ENCODE measurements around the gene CCNY. TPM values are rescaled to one million over a fixed set of nuclear protein-coding genes. Genes with fewer than 3 reads are reported as not detected.

The CCNY gene
- total RNA-seq, 1 donor from 2014 or later, result 41.3 TPM

DNA sequence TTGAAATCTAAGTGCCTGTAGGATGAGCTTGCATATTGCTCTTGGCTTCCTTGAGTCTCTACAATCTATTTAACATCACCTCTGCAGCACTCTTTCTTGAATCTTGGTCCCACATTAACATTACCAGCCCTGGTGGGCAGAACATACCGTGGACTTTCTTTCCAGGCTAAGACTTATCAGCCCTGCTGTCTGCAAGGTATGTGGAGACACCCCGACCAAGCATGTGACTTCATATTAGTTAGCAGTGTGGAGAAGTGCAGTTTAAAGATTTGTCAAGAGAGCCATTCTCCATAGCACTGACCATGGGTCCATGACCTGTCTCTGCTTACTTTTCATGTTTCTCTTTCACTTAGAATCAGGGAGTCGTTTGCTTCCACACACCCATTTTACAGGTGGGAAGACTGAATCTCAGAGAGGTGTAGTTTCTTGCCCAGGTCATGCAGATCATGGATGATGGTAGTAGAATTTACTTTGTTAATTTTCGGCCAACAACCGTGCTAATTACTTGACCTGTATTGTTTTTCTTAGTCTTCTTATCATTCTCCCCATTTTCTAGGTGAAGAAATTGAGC lies 6.0 kb downstream of the CCNY start:
- Histone ChIP-seq H3K36me3 (ENCODE audit: control insufficient read depth, insufficient read depth, low read length) (no peaks in the 10 kb centered on the region), H3K4me3 (ENCODE audit: low read depth, low read length) (no peak overlapping the region), H3K27me3 (ENCODE audit: control insufficient read depth, insufficient read depth, low read length) (no peaks in the 10 kb centered on the region)
- TF ChIP-seq, protein P1, sequence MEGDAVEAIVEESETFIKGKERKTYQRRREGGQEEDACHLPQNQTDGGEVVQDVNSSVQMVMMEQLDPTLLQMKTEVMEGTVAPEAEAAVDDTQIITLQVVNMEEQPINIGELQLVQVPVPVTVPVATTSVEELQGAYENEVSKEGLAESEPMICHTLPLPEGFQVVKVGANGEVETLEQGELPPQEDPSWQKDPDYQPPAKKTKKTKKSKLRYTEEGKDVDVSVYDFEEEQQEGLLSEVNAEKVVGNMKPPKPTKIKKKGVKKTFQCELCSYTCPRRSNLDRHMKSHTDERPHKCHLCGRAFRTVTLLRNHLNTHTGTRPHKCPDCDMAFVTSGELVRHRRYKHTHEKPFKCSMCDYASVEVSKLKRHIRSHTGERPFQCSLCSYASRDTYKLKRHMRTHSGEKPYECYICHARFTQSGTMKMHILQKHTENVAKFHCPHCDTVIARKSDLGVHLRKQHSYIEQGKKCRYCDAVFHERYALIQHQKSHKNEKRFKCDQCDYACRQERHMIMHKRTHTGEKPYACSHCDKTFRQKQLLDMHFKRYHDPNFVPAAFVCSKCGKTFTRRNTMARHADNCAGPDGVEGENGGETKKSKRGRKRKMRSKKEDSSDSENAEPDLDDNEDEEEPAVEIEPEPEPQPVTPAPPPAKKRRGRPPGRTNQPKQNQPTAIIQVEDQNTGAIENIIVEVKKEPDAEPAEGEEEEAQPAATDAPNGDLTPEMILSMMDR (IDR thresholded peaks at IDR 0.05; ENCODE audit: insufficient read depth, low read length, poor library complexity, severe bottlenecking), result no peak
- no peak for DNase-seq (ENCODE audit: low read depth)

DNA sequence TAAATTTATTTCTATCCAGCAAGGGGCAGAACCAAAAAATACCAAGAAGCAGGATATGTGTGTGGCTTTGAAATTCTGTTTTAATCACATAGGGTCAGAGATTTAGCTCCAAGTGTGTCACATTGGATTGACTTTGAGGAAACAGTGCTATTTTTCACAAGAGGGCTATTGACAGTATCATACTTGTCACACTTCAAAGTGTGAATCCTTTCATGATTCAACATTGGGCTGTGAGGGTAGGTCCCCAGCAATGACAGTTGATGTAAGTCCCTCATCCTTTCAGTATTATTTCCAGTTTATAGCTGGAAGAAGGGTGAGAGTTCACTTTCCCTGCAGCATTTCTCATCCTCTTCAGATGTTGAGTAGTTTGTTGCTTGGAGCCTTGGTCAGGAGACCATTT lies 7.4 kb downstream of the CCNY start:
- TF ChIP-seq, protein P1 (IDR thresholded peaks at IDR 0.05; ENCODE audit: insufficient read depth, low read length, poor library complexity, severe bottlenecking), result no peak
- Histone ChIP-seq H3K36me3 (ENCODE audit: control insufficient read depth, insufficient read depth, low read length) (no peaks in the 10 kb centered on the region), H3K27me3 (ENCODE audit: control insufficient read depth, insufficient read depth, low read length) (no peaks in the 10 kb centered on the region)

DNA sequence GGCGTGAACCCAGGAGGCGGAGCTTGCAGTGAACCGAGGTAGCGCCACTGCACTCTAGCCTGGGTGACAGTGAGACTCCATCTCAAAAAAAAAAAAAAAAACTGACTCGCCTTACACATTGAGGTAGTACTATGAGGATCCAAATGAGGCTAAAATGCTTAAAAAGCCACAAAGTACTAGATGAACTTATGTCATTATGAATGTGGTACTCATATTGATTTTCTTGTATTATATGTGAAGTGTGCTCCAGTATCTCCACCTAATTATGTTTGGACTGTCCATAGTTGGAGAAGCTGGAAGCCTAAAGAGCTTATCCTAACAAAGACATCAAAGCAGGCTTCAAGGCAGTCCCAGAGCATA lies 9.1 kb downstream of the CCNY start:
- Histone ChIP-seq H3K4me3 (ENCODE audit: low read depth, low read length) (no peak overlapping the region), H3K27me3 (ENCODE audit: control insufficient read depth, insufficient read depth, low read length) (no peaks in the 10 kb centered on the region), H3K36me3 (ENCODE audit: control insufficient read depth, insufficient read depth, low read length) (no peaks in the 10 kb centered on the region)
- TF ChIP-seq, protein P1 (IDR thresholded peaks at IDR 0.05; ENCODE audit: insufficient read depth, low read length, poor library complexity, severe bottlenecking), result no peak
- no peak for DNase-seq (ENCODE audit: low read depth)

More for the DNA sequence above, 7.4 kb downstream of the CCNY start:
- DNase-seq (ENCODE audit: low read depth), result no peak
- H3K4me3 ChIP-seq (ENCODE audit: low read depth, low read length), result no peak overlapping the region

DNA sequence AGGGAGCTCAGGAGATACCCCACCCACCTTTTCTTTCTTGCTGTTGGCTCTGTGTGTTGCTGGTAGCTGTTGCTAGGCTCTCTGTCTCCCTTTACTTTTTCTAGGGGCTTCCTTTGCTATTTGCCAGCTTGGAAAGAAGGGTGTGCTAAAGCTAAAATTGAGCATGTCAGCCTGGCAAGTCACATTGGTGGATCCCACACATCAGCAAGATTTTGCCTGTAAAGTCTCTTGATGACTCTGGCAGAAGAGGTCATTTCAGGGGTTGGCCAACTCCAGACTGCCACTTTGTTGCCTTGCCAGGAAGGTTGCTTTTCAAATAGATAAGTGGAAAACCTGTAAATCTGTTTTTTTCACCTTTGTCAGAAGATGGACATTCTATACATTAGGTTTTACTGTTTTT lies 9.9 kb downstream of the CCNY start:
- no peak for DNase-seq (ENCODE audit: low read depth)
- H3K27me3 ChIP-seq (ENCODE audit: control insufficient read depth, insufficient read depth, low read length), result no peaks in the 10 kb centered on the region

DNA sequence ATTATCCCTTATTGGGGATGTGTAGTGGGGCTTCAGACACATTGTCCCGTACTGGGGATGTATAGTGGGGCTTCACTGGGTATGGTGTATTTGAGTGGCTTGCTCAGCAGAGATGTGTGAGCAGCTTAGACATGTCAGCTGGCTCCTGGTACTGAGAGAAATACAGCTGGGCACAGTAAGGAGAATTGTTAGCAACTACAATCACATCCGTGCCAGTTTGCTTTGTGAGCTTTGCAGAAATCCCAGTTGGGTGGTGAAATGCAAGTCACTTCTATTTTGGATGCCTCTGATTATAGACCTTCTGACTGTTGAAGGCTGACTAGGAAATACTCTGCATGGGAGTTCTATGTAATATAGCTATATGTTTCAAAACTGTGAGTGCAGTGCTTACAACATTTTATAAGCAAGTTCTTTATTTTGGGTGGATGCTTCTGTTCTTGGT lies 10.8 kb downstream of the CCNY start:
- no peaks in the 10 kb centered on the region for H3K36me3 ChIP-seq (ENCODE audit: control insufficient read depth, insufficient read depth, low read length)
- TF ChIP-seq, protein P1 (IDR thresholded peaks at IDR 0.05; ENCODE audit: insufficient read depth, low read length, poor library complexity, severe bottlenecking), result no peak
- no peak overlapping the region for H3K4me3 ChIP-seq (ENCODE audit: low read depth, low read length)
- DNase-seq (ENCODE audit: low read depth), result no peak
- no peaks in the 10 kb centered on the region for H3K27me3 ChIP-seq (ENCODE audit: control insufficient read depth, insufficient read depth, low read length)

More for the DNA sequence above, 9.9 kb downstream of the CCNY start:
- Histone ChIP-seq H3K4me3 (ENCODE audit: low read depth, low read length) (no peak overlapping the region), H3K36me3 (ENCODE audit: control insufficient read depth, insufficient read depth, low read length) (no peaks in the 10 kb centered on the region)
- TF ChIP-seq, protein P1 (IDR thresholded peaks at IDR 0.05; ENCODE audit: insufficient read depth, low read length, poor library complexity, severe bottlenecking), result no peak

Data from kidney epithelial cell (primary cell).